Keratinocyte (primary cell): Measurements from ENCODE around the gene PIK3CA. TPM values are rescaled to one million over a fixed set of nuclear protein-coding genes. Genes with fewer than 3 reads are reported as not detected.
"Not testable (repeated sequence)": the region's sequence is repeated elsewhere in the genome, so short reads cannot be mapped to it uniquely, and the experiment has no call there.

ENCODE experiments used
- DNase-seq: peaks from one replicate; pipeline ENCODE4 v3.0.0-alpha.2; 2011; ENCODE audit warnings: low read depth, missing footprints, low spot score
- FAIRE-seq: peaks from 2 replicates; lab custom pipeline; 2011; peaks lifted over from hg19 to GRCh38; lab: Jason Lieb, UNC
- H2AFZ ChIP-seq: 2 replicates; pipeline ENCODE4 v1.6.0; 2012; ENCODE audit warnings: low read length, control low read depth, inconsistent platforms; ENCODE audit not compliant: control insufficient read depth
- H3K27ac ChIP-seq: 2 replicates; pipeline ENCODE4 v1.5.1; 2011; ENCODE audit warnings: low read length; ENCODE audit not compliant: control insufficient read depth, insufficient read depth
- H3K27me3 ChIP-seq: 3 replicates; pipeline ENCODE4 v1.6.0; 2011; ENCODE audit warnings: low read length; ENCODE audit not compliant: control insufficient read depth, insufficient read depth; ENCODE audit errors: extremely low read depth
- H3K36me3 ChIP-seq, 2 experiments: 2 replicates in 1 of 2; 3 replicates in 1 of 2; pipeline ENCODE4 v1.5.1; 2011; ENCODE audit warnings: low read length in 2 of 2, mild to moderate bottlenecking in 1 of 2; ENCODE audit not compliant: control insufficient read depth in 2 of 2, insufficient read depth in 2 of 2; ENCODE audit errors: extremely low read depth in 1 of 2
- H3K4me1 ChIP-seq: 3 replicates; pipeline ENCODE4 v1.5.1; 2011; ENCODE audit warnings: low read length; ENCODE audit not compliant: control insufficient read depth, insufficient read depth; ENCODE audit errors: extremely low read depth
- H3K4me2 ChIP-seq: 3 replicates; pipeline ENCODE4 v1.6.0; 2011; ENCODE audit warnings: low read depth, low read length; ENCODE audit not compliant: control insufficient read depth, insufficient read depth; ENCODE audit errors: extremely low read depth
- H3K4me3 ChIP-seq, 3 experiments: fragments of 200-600 bp in 1 of 3; sonication (generic) in 1 of 3; 2 replicates in 2 of 3; 3 replicates in 1 of 3; pipeline ENCODE4 v1.5.1; 2011 to 2016; ENCODE audit warnings: low read length in 3 of 3, mild to moderate bottlenecking in 3 of 3, control low read depth in 2 of 3, inconsistent platforms in 1 of 3, low read depth in 1 of 3, mixed read lengths in 1 of 3, mixed run types in 1 of 3, moderate library complexity in 1 of 3; ENCODE audit not compliant: control insufficient read depth in 2 of 3, insufficient read depth in 2 of 3; ENCODE audit errors: extremely low read depth in 1 of 3
- H3K79me2 ChIP-seq: 2 replicates; pipeline ENCODE4 v1.6.0; 2012; ENCODE audit warnings: low read length; ENCODE audit not compliant: control insufficient read depth, insufficient read depth
- H3K9ac ChIP-seq: 3 replicates; pipeline ENCODE4 v1.6.0; 2011; ENCODE audit warnings: low read length; ENCODE audit not compliant: control insufficient read depth, insufficient read depth; ENCODE audit errors: extremely low read depth
- H3K9me1 ChIP-seq: 3 replicates; pipeline ENCODE4 v1.6.0; 2011; ENCODE audit warnings: low read length; ENCODE audit not compliant: control insufficient read depth, insufficient read depth; ENCODE audit errors: extremely low read depth
- H3K9me3 ChIP-seq: 2 replicates; pipeline ENCODE4 v1.5.1; 2012; ENCODE audit warnings: low read depth, low read length; ENCODE audit not compliant: control insufficient read depth
- H4K20me1 ChIP-seq: 3 replicates; pipeline ENCODE4 v1.6.0; 2011; ENCODE audit warnings: low read length; ENCODE audit not compliant: control insufficient read depth, insufficient read depth; ENCODE audit errors: extremely low read depth
- EZH2 ChIP-seq: IDR thresholded peaks from one replicate; pipeline ENCODE4 v1.6.1; 2012; ENCODE audit warnings: inconsistent platforms, mild to moderate bottlenecking, low read length, moderate library complexity
- dilution Hi-C: fragments of 300-500 bp; cut with MboI; formaldehyde crosslinking; loops from one replicate; pipeline ENCODE4 v1.7.0; 2020; ENCODE audit warnings: low sequenced_read_pairs; ENCODE audit not compliant: extremely low pct_ligation_motif_present
- polyA plus RNA-seq, 5 experiments: library from polyadenylated mRNA; depleted of rRNA in 3 of 5; stranded (reverse) in 3 of 5; stranded (forward) in 1 of 5; unstranded in 1 of 5; fragments of >200 nt; gene quantifications; 1 replicate in 1 of 5; 2 replicates in 3 of 5; 3 replicates in 1 of 5; pipeline versions ENCODE4 v1.2.1 to v1.2.3, GENCODE V29; 2011 to 2012; ENCODE audit warnings: missing spikeins in 2 of 5, low read depth in 1 of 5, low replicate concordance in 1 of 5
- TF ChIP-seq, protein P1 (sequence below), 3 experiments: IDR thresholded peaks in 1 of 3; conservative IDR thresholded peaks in 1 of 3; optimal IDR thresholded peaks in 1 of 3; 2 replicates in 2 of 3; 3 replicates in 1 of 3; pipeline versions ENCODE3 to v1.5.1; 2011; ENCODE audit warnings: low read length in 3 of 3, mild to moderate bottlenecking in 3 of 3, moderate library complexity in 2 of 3, control low read depth in 1 of 3, inconsistent platforms in 1 of 3; ENCODE audit not compliant: insufficient read depth in 2 of 3; ENCODE audit errors: extremely low read depth in 1 of 3

The PIK3CA gene
- polyA plus RNA-seq, 1 donor (not counting 4 experiments of a cell fraction or from before 2014, with no cell fraction given) = 12.0 TPM

DNA sequence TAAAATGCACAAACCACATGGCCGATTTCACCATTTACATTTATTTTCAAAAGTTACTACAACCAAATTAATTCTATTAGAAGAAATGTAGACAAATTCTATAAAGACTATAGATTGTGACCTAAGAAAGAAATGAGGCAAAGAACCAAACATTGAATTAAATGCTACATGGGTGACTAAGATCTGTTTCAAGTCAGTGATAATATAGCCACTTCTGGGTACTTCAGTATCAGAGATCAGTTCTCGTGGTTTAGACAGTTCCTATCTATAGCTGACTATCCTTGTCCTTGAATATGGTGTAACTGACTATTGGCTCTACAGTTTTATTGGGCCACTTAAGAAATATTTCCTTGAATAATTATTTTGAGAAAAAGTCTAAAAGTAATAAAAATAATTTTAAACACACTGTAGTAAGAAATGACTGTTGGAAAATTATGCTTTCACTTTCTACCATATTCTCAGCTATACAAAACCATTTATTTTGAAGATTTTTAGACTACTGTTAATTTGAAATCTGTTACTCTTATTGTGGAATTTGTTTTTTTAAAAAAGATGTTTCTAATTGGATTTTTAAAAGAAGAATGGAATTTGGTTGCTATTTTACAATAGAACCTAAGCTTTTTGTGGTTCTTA is 88.6 kb downstream of the PIK3CA start:
- no peak for FAIRE-seq

DNA sequence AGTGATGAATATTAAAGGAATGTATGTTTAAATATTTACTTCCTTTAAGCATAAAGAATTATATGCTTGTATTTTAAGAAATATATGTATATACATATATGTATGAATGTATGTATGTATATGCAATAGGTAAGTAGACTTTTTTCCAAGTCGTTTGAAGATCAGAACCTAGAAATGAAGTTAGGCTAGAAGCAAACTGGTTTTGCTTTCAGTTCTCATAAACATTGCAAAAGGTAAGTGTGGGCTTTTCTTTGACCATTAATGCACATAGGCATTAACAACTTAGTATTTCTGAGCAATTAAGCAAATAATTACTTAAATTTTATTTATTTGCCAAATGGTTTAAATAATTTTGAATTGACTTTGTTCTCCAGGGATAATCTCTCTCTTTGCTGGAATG is 92.1 kb downstream of the PIK3CA start:
- dilution Hi-C loops, H3K36me3 ChIP-seq, H3K4me3 ChIP-seq, H4K20me1 ChIP-seq, H3K27me3 ChIP-seq, H3K27ac ChIP-seq, FAIRE-seq, H3K79me2 ChIP-seq, DNase-seq, H3K9me3 ChIP-seq, H3K9ac ChIP-seq, H3K4me1 ChIP-seq, H2AFZ ChIP-seq, H3K4me2 ChIP-seq, H3K9me1 ChIP-seq: not testable (repeated sequence)

More for the DNA sequence above, 88.6 kb downstream of the PIK3CA start:
- no peaks in the 10 kb centered on the region for H3K9me3 ChIP-seq
- peaks cover 0 to 3% of the 10 kb centered on the region in 2 experiments for H3K36me3 ChIP-seq
- no peaks in the 10 kb centered on the region for H3K79me2 ChIP-seq
- no peak overlapping the region for H3K9ac ChIP-seq
- H3K27me3 ChIP-seq = no peaks in the 10 kb centered on the region
- H3K27ac ChIP-seq = no peak overlapping the region
- H3K4me1 ChIP-seq = no peaks in the 10 kb centered on the region
- H3K9me1 ChIP-seq = no peaks in the 10 kb centered on the region
- no peak overlapping the region for H2AFZ ChIP-seq
- TF ChIP-seq, protein P1, sequence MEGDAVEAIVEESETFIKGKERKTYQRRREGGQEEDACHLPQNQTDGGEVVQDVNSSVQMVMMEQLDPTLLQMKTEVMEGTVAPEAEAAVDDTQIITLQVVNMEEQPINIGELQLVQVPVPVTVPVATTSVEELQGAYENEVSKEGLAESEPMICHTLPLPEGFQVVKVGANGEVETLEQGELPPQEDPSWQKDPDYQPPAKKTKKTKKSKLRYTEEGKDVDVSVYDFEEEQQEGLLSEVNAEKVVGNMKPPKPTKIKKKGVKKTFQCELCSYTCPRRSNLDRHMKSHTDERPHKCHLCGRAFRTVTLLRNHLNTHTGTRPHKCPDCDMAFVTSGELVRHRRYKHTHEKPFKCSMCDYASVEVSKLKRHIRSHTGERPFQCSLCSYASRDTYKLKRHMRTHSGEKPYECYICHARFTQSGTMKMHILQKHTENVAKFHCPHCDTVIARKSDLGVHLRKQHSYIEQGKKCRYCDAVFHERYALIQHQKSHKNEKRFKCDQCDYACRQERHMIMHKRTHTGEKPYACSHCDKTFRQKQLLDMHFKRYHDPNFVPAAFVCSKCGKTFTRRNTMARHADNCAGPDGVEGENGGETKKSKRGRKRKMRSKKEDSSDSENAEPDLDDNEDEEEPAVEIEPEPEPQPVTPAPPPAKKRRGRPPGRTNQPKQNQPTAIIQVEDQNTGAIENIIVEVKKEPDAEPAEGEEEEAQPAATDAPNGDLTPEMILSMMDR (optimal IDR thresholded peaks at IDR 0.05 in 1 of 3, IDR thresholded peaks at IDR 0.05 in 1 of 3, conservative IDR thresholded peaks at IDR 0.05 in 1 of 3; ENCODE audit: extremely low read depth in 1 of 3, insufficient read depth in 2 of 3, low read length in 3 of 3) = no peak
- no peak for TF ChIP-seq EZH2
- H3K4me2 ChIP-seq = no peak overlapping the region
- dilution Hi-C loops = no loop called here
- H4K20me1 ChIP-seq = no peaks in the 10 kb centered on the region
- no peak overlapping the region for H3K4me3 ChIP-seq
- no peak for DNase-seq

DNA sequence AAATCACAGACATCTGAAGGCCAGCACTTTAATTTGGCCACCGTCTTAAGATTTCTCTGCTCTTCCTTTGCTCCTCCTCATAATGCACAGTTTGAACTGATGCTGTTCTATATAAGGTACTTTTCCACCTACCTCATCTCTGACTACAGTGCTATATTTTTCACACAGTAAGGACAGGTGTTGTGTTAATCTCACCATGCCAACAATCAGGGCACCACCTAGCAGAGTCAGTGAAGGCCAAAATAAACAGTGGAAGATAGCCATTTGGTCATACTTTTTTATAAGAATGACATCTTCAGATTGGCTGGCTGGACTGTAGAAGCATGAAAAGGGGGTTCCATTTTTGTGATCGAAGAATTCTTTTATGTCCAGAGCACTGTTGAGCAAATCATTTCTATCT is 94.7 kb downstream of the PIK3CA start:
- DNase-seq, H3K79me2 ChIP-seq, dilution Hi-C loops, H3K4me1 ChIP-seq, H3K9ac ChIP-seq, H2AFZ ChIP-seq, H3K9me3 ChIP-seq, H3K4me3 ChIP-seq, H3K4me2 ChIP-seq, H3K27me3 ChIP-seq, H3K36me3 ChIP-seq, H3K9me1 ChIP-seq, FAIRE-seq, H4K20me1 ChIP-seq, H3K27ac ChIP-seq: not testable (repeated sequence)
